Measurements from ENCODE around the gene PHGDH. TPM values are rescaled to one million over a fixed set of nuclear protein-coding genes. Genes with fewer than 3 reads are reported as not detected.

Gene PHGDH
- total and polyA plus RNA-seq, 2 of the 13 experiments (the other 11 are each of a cell fraction or from before 2014, with no cell fraction given) = 95.8 to 133 TPM

DNA sequence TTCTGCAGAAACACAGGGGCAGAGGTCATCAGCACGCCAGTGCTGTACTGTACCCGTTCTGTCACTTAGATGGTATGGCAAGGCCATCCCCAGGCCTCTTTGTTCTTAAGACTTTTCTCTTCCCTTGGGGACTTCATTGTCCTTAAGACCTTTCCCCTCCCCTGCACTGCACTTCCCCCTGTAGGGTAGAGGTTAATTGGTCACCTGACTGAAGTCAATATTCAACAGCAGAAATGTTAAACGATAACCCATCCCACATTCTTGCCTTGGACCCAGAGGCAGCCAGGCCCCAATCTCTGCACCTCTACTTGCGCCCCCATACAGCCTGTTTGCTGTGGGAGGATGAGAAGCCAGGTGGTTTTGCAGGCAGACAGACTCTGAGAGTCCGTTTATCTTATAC lies 10.2 kb downstream of the PHGDH start (continued):
- TF ChIP-seq ZMYM4 (CRISPR knock-in tag; IDR thresholded peaks at IDR 0.05) (peak; percentile 50), ZNF350 (CRISPR knock-in tag; IDR thresholded peaks at IDR 0.05; ENCODE audit: borderline replicate concordance, low read depth) (no peak), ONECUT2 (CRISPR knock-in tag; IDR thresholded peaks at IDR 0.05) (peak; percentile 60; the same call in 1 of the 2 replicates), ZNF235 (CRISPR knock-in tag; IDR thresholded peaks at IDR 0.05; ENCODE audit: borderline replicate concordance) (no peak), RXRB (CRISPR knock-in tag; IDR thresholded peaks at IDR 0.05; ENCODE audit: borderline replicate concordance) (0 out of 2 replicates have a peak, but pooled peaks have one; percentile 18), HOXA3 (CRISPR knock-in tag; IDR thresholded peaks at IDR 0.05) (0 out of 2 replicates have a peak, but pooled peaks have one; percentile 19), ZNF652 (CRISPR knock-in tag; IDR thresholded peaks at IDR 0.05; ENCODE audit: borderline replicate concordance, low read depth) (peak; percentile 19; the same call in 1 of the 2 replicates), IRF2 (CRISPR knock-in tag; IDR thresholded peaks at IDR 0.05) (no peak), ZNF841 (CRISPR knock-in tag; IDR thresholded peaks at IDR 0.05; ENCODE audit: borderline replicate concordance) (no peak), TAF15 (IDR thresholded peaks at IDR 0.05; ENCODE audit: low read depth, low read length, poor library complexity, severe bottlenecking) (no peak), NR2F6 (IDR thresholded peaks at IDR 0.05) (peak; percentile 65), NR2F6 (CRISPR knock-in tag; IDR thresholded peaks at IDR 0.05) (no peak), MEIS1 (CRISPR knock-in tag; IDR thresholded peaks at IDR 0.05; ENCODE audit: borderline replicate concordance) (no peak), TFDP1 (CRISPR knock-in tag; IDR thresholded peaks at IDR 0.05; ENCODE audit: borderline replicate concordance) (no peak), GABPB1 (CRISPR knock-in tag; IDR thresholded peaks at IDR 0.05) (no peak), USF2 (IDR thresholded peaks at IDR 0.05; ENCODE audit: low read depth, low read length) (no peak), USF2 (CRISPR knock-in tag; IDR thresholded peaks at IDR 0.05; ENCODE audit: borderline replicate concordance) (peak; percentile 67; the same call in 1 of the 2 replicates), ZNF460 (CRISPR knock-in tag; IDR thresholded peaks at IDR 0.05; ENCODE audit: borderline replicate concordance) (no peak), NPAS2 (CRISPR knock-in tag; IDR thresholded peaks at IDR 0.05; ENCODE audit: borderline replicate concordance) (no peak), MIXL1 (CRISPR knock-in tag; IDR thresholded peaks at IDR 0.05) (peak; percentile 90)
- TF ChIP-seq, protein P1, sequence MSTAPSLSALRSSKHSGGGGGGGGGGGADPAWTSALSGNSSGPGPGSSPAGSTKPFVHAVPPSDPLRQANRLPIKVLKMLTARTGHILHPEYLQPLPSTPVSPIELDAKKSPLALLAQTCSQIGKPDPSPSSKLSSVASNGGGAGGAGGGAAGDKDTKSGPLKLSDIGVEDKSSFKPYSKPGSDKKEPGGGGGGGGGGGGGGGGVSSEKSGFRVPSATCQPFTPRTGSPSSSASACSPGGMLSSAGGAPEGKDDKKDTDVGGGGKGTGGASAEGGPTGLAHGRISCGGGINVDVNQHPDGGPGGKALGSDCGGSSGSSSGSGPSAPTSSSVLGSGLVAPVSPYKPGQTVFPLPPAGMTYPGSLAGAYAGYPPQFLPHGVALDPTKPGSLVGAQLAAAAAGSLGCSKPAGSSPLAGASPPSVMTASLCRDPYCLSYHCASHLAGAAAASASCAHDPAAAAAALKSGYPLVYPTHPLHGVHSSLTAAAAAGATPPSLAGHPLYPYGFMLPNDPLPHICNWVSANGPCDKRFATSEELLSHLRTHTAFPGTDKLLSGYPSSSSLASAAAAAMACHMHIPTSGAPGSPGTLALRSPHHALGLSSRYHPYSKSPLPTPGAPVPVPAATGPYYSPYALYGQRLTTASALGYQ (CRISPR knock-in tag; IDR thresholded peaks at IDR 0.05) = no peak
- TF ChIP-seq, protein P2, sequence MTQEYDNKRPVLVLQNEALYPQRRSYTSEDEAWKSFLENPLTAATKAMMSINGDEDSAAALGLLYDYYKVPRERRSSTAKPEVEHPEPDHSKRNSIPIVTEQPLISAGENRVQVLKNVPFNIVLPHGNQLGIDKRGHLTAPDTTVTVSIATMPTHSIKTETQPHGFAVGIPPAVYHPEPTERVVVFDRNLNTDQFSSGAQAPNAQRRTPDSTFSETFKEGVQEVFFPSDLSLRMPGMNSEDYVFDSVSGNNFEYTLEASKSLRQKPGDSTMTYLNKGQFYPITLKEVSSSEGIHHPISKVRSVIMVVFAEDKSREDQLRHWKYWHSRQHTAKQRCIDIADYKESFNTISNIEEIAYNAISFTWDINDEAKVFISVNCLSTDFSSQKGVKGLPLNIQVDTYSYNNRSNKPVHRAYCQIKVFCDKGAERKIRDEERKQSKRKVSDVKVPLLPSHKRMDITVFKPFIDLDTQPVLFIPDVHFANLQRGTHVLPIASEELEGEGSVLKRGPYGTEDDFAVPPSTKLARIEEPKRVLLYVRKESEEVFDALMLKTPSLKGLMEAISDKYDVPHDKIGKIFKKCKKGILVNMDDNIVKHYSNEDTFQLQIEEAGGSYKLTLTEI (CRISPR knock-in tag; conservative IDR thresholded peaks at IDR 0.05) = no peak
- TF ChIP-seq, protein P3, sequence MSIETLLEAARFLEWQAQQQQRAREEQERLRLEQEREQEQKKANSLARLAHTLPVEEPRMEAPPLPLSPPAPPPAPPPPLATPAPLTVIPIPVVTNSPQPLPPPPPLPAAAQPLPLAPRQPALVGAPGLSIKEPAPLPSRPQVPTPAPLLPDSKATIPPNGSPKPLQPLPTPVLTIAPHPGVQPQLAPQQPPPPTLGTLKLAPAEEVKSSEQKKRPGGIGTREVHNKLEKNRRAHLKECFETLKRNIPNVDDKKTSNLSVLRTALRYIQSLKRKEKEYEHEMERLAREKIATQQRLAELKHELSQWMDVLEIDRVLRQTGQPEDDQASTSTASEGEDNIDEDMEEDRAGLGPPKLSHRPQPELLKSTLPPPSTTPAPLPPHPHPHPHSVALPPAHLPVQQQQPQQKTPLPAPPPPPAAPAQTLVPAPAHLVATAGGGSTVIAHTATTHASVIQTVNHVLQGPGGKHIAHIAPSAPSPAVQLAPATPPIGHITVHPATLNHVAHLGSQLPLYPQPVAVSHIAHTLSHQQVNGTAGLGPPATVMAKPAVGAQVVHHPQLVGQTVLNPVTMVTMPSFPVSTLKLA (IDR thresholded peaks at IDR 0.05) = no peak

Measured in HepG2 (cell line).